HepG2 (cell line): ENCODE results near the gene C2CD2. TPM values are rescaled to one million over a fixed set of nuclear protein-coding genes. Genes with fewer than 3 reads are reported as not detected.
A peak's percentile ranks its signal among the peaks of the same experiment; 100 is the strongest.

ENCODE experiments used
- ARID5B ChIP-seq: IDR thresholded peaks from 2 replicates; pipeline ENCODE4 v1.4.0; 2020; ENCODE audit warnings: mild to moderate bottlenecking, missing genetic modification reagents
- DRAP1 ChIP-seq: IDR thresholded peaks from 2 replicates; pipeline ENCODE4 v1.6.1; 2016; ENCODE audit warnings: missing genetic modification reagents, missing compliant biosample characterization
- ERF ChIP-seq: IDR thresholded peaks from 2 replicates; pipeline ENCODE4 v1.6.1; 2018; ENCODE audit warnings: missing biosample characterization, missing genetic modification reagents
- HOXA9 ChIP-seq: sonication (generic); formaldehyde crosslinking; IDR thresholded peaks from 2 replicates; pipeline ENCODE4 v1.8.1; 2022; ENCODE audit warnings: missing genetic modification reagents, mild to moderate bottlenecking, moderate library complexity, borderline replicate concordance
- KDM3A ChIP-seq: IDR thresholded peaks from 2 replicates; pipeline ENCODE4 v1.6.1; 2018; ENCODE audit warnings: low read depth, missing compliant biosample characterization
- KLF11 ChIP-seq: IDR thresholded peaks from 2 replicates; pipeline ENCODE4 v1.6.1; 2016; ENCODE audit warnings: missing compliant biosample characterization
- MAFG ChIP-seq: sonication (generic); formaldehyde crosslinking; IDR thresholded peaks from 2 replicates; pipeline ENCODE4 v1.5.1; 2020; ENCODE audit warnings: mild to moderate bottlenecking, missing genetic modification reagents
- MIXL1 ChIP-seq: IDR thresholded peaks from 2 replicates; pipeline ENCODE4 v1.6.1; 2016
- MYC ChIP-seq: sonication (generic); formaldehyde crosslinking; IDR thresholded peaks from 2 replicates; pipeline ENCODE4 v1.9.0; 2021; ENCODE audit warnings: missing genetic modification reagents, borderline replicate concordance
- NRL ChIP-seq: sonication (generic); formaldehyde crosslinking; IDR thresholded peaks from 2 replicates; pipeline ENCODE4 v1.5.0; 2020; ENCODE audit warnings: missing genetic modification reagents, mild to moderate bottlenecking, moderate library complexity, borderline replicate concordance
- RFX5 ChIP-seq: IDR thresholded peaks from 2 replicates; pipeline ENCODE4 v1.6.1; 2011; ENCODE audit warnings: low read depth, low read length, improper control_type of control experiment
- SRSF4 ChIP-seq: fragments of 200-400 bp; formaldehyde crosslinking; IDR thresholded peaks from one replicate; pipeline ENCODE4 v1.6.1; 2018; ENCODE audit warnings: mild to moderate bottlenecking, low read depth, low read length, moderate library complexity; ENCODE audit not compliant: poor library complexity, severe bottlenecking
- TGIF2 ChIP-seq: IDR thresholded peaks from 2 replicates; pipeline ENCODE4 v1.6.1; 2016; ENCODE audit warnings: control low read depth, missing compliant biosample characterization
- ZC3H13 ChIP-seq: sonication (generic); formaldehyde crosslinking; IDR thresholded peaks from 2 replicates; pipeline ENCODE4 v1.8.1; 2023; ENCODE audit warnings: mild to moderate bottlenecking, missing genetic modification reagents, moderate library complexity
- ZNF33B ChIP-seq: sonication (generic); formaldehyde crosslinking; IDR thresholded peaks from 2 replicates; pipeline ENCODE4 v1.5.1; 2020; ENCODE audit warnings: mild to moderate bottlenecking, missing genetic modification reagents
- ZNF446 ChIP-seq: sonication (generic); formaldehyde crosslinking; IDR thresholded peaks from 2 replicates; pipeline ENCODE4 v1.5.0; 2020; ENCODE audit warnings: mild to moderate bottlenecking, missing genetic modification reagents
- ZNF563 ChIP-seq: sonication (generic); formaldehyde crosslinking; IDR thresholded peaks from 2 replicates; pipeline ENCODE4 v1.8.0; 2022; ENCODE audit warnings: mild to moderate bottlenecking, moderate library complexity, missing genetic modification reagents
- ZNF780A ChIP-seq: sonication (generic); formaldehyde crosslinking; IDR thresholded peaks from 2 replicates; pipeline ENCODE4 v1.8.0; 2022; ENCODE audit warnings: mild to moderate bottlenecking, missing genetic modification reagents, moderate library complexity
- polyA plus RNA-seq, 8 experiments: library from polyadenylated mRNA; depleted of rRNA in 3 of 8; stranded (reverse) in 7 of 8; unstranded in 1 of 8; fragments of >200 nt; fragmentation: Illumina TruSeq in 4 of 8; extraction: Trizol in 4 of 8; gene quantifications; 2 replicates each; pipeline versions ENCODE4 v1.2.1 to v1.2.3, GENCODE V29; 2011 to 2016; ENCODE audit warnings: low read depth in 4 of 8, missing spikeins in 1 of 8, mixed read lengths in 1 of 8; ENCODE audit not compliant: insufficient read depth in 1 of 8
- total RNA-seq, 5 experiments: library from RNA; depleted of rRNA; stranded (reverse); fragments of >200 nt; fragmentation: Illumina TruSeq; extraction: Trizol; gene quantifications; 2 replicates each; pipeline ENCODE4 v1.2.3, GENCODE V29; 2016; ENCODE audit warnings: low read depth in 1 of 5
- TF ChIP-seq, protein P1 (sequence below): sonication (generic); formaldehyde crosslinking; conservative IDR thresholded peaks from 2 replicates; pipeline ENCODE4 v1.8.1; 2023; ENCODE audit warnings: missing genetic modification reagents
- TF ChIP-seq, protein P2 (sequence below): sonication (generic); formaldehyde crosslinking; IDR thresholded peaks from 2 replicates; pipeline ENCODE4 v1.5.1; 2020; ENCODE audit warnings: missing genetic modification reagents, mild to moderate bottlenecking, borderline replicate concordance

Gene C2CD2
- total and polyA plus RNA-seq, 2 of the 13 experiments (the other 11 are each of a cell fraction or from before 2014, with no cell fraction given) = 12.5 to 19.7 TPM

DNA sequence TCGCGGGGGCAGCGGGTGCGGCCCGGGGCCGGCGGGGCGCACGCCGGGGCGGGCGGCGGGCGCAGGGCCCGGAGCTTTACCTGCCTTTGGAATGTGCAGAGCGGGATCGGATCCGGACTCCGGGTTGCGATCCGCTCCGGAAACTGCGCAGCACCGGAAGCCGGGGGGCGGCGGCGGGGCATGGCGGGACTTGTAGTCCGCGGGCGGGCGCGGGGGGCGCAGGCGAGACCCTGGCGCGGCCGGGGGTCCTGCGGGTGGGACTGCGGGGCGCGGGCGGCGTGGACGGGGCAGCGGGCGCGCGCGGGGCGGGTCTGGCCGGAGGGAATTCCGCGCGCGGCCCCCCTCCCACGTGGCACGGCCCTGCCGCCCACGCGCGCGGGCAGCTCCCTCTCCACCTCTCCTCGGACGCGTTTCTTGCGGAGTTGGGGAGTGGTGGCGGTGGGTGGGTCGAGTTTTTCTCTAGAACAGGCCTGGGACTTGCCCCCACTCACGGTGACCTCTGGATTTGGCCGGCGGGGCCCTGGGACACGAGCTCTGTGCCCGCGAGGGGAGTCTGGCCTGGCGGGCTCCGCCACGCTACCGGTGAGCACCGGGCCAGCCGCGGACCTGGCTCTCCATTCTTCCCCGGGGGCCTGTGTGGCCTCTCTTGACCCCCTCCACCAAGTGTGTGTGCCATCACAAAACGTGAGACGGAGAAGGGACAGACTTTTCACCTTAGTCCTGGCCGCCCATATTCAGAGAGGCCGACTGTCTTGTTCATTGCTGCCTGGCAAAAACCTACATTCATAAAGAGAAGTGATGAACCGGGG, 74.4 kb downstream of the C2CD2 start, which contains the start of gene PRDM15 (continued):
- no peak for TF ChIP-seq ARID5B (CRISPR knock-in tag)
- TF ChIP-seq MYC (CRISPR knock-in tag) = peak; percentile 81
- TF ChIP-seq, protein P1, sequence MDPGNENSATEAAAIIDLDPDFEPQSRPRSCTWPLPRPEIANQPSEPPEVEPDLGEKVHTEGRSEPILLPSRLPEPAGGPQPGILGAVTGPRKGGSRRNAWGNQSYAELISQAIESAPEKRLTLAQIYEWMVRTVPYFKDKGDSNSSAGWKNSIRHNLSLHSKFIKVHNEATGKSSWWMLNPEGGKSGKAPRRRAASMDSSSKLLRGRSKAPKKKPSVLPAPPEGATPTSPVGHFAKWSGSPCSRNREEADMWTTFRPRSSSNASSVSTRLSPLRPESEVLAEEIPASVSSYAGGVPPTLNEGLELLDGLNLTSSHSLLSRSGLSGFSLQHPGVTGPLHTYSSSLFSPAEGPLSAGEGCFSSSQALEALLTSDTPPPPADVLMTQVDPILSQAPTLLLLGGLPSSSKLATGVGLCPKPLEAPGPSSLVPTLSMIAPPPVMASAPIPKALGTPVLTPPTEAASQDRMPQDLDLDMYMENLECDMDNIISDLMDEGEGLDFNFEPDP (CRISPR knock-in tag) = no peak
- TF ChIP-seq ZC3H13 (CRISPR knock-in tag) = no peak
- no peak for TF ChIP-seq ZNF446 (CRISPR knock-in tag)
- no peak for TF ChIP-seq ERF (CRISPR knock-in tag)
- no peak for TF ChIP-seq ZNF33B (CRISPR knock-in tag)
- TF ChIP-seq, protein P2, sequence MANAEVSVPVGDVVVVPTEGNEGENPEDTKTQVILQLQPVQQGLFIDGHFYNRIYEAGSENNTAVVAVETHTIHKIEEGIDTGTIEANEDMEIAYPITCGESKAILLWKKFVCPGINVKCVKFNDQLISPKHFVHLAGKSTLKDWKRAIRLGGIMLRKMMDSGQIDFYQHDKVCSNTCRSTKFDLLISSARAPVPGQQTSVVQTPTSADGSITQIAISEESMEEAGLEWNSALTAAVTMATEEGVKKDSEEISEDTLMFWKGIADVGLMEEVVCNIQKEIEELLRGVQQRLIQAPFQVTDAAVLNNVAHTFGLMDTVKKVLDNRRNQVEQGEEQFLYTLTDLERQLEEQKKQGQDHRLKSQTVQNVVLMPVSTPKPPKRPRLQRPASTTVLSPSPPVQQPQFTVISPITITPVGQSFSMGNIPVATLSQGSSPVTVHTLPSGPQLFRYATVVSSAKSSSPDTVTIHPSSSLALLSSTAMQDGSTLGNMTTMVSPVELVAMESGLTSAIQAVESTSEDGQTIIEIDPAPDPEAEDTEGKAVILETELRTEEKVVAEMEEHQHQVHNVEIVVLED = no peak
- TF ChIP-seq KLF11 (CRISPR knock-in tag) = 0 out of 2 replicates have a peak, but pooled peaks have one; percentile 36
- TF ChIP-seq SRSF4 = no peak
- TF ChIP-seq ZNF563 (CRISPR knock-in tag) = 0 out of 2 replicates have a peak, but pooled peaks have one; percentile 35
- TF ChIP-seq DRAP1 (CRISPR knock-in tag) = no peak
- TF ChIP-seq ZNF780A (CRISPR knock-in tag) = no peak
- TF ChIP-seq NRL (CRISPR knock-in tag) = no peak
- TF ChIP-seq TGIF2 (CRISPR knock-in tag) = no peak
- no peak for TF ChIP-seq KDM3A (CRISPR knock-in tag)
- no peak for TF ChIP-seq HOXA9 (CRISPR knock-in tag)
- TF ChIP-seq RFX5 = no peak
- TF ChIP-seq MAFG (CRISPR knock-in tag) = no peak
- TF ChIP-seq MIXL1 (CRISPR knock-in tag) = no peak
